ENCODE measurements around the gene PRKN. TPM values are rescaled to one million over a fixed set of nuclear protein-coding genes. Genes with fewer than 3 reads are reported as not detected.

PRKN gene
- total RNA-seq, 1 experiment from 2014 or later = 0.34 TPM

- ChIA-PET POLR2A (no interaction called here), CTCF (no interaction called here)
- peaks cover 11% of the 10 kb centered on the region for H3K4me1 Mint-ChIP-seq (ENCODE audit: low read depth, unreplicated experiment)
- H3K9me3 Mint-ChIP-seq (ENCODE audit: unreplicated experiment) = no peaks in the 10 kb centered on the region
- no peak overlapping the region for H3K4me3 Mint-ChIP-seq (ENCODE audit: unreplicated experiment)
- Histone ChIP-seq H3K36me3 (ENCODE audit: control insufficient read depth, insufficient read depth, low read length) (no peaks in the 10 kb centered on the region), H3K27me3 (replicated peaks; ENCODE audit: control insufficient read depth, insufficient read depth, low read length) (no peaks in the 10 kb centered on the region), H3K4me3 (ENCODE audit: low read depth, low read length) (no peak overlapping the region), H3K4me1 (peaks cover 7% of the 10 kb centered on the region; the same call in 1 of the 2 replicates), H3K9me3 (no peaks in the 10 kb centered on the region)
- intact Hi-C loops (cut with micrococcal nuclease; ENCODE audit: unreplicated experiment) = no loop called here
- no peak for DNase-seq
- TF ChIP-seq, protein P1, sequence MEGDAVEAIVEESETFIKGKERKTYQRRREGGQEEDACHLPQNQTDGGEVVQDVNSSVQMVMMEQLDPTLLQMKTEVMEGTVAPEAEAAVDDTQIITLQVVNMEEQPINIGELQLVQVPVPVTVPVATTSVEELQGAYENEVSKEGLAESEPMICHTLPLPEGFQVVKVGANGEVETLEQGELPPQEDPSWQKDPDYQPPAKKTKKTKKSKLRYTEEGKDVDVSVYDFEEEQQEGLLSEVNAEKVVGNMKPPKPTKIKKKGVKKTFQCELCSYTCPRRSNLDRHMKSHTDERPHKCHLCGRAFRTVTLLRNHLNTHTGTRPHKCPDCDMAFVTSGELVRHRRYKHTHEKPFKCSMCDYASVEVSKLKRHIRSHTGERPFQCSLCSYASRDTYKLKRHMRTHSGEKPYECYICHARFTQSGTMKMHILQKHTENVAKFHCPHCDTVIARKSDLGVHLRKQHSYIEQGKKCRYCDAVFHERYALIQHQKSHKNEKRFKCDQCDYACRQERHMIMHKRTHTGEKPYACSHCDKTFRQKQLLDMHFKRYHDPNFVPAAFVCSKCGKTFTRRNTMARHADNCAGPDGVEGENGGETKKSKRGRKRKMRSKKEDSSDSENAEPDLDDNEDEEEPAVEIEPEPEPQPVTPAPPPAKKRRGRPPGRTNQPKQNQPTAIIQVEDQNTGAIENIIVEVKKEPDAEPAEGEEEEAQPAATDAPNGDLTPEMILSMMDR (IDR thresholded peaks at IDR 0.05; ENCODE audit: insufficient read depth in 1 of 2, low read depth in 1 of 2, low read length in 1 of 2, severe bottlenecking in 1 of 2, unreplicated experiment in 1 of 2) = peak in 1 of 2 experiments; percentile 7
- no TSS peak for BruUV-seq (replicated peaks)
- H3K36me3 Mint-ChIP-seq (ENCODE audit: insufficient read depth, unreplicated experiment) = no peaks in the 10 kb centered on the region
- H3K27me3 Mint-ChIP-seq (ENCODE audit: insufficient read depth, unreplicated experiment) = no peaks in the 10 kb centered on the region
- H3K27ac Mint-ChIP-seq (ENCODE audit: unreplicated experiment) = no peak overlapping the region
Measured at GRCh38 chr6:162251257-162251656, 476.3 kb downstream of the PRKN start.

DNA sequence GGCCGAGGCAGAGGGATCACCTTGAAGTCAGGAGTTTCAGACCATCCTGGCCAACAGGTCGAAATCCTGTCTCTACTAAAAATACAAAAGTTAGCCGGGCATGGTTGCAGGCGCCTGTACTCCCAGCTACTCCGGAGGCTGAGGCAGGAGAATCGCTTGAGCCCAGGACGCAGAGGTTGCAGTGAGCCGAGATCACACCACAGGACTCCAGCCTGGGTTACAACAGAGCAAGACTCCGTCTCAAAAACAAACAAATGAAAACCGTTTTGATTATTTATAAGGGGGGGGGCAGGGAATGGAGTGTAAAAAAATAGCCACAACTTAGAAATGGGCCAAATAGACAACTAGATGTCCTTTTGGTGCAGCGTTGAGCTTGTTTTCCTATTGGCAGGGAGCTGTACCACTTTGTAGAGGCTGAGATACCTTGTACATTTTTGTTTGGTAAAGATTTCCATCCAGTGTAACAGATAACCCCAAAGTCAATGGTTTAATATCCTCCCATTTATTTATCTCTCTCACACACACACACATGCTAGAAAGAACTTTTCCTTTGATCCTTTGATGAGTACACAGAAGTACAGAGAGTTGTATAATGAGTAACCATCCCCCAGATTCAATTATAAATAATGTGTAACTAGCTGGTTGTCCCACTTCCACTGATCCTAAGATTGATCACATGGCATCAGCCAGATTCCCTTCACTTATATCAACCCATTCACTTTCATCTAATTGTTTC lies 477.5 kb downstream of the PRKN start:
- Mint-ChIP-seq H3K4me1 (ENCODE audit: low read depth, unreplicated experiment) (peaks cover 11% of the 10 kb centered on the region), H3K4me3 (ENCODE audit: unreplicated experiment) (no peak overlapping the region), H3K27me3 (ENCODE audit: insufficient read depth, unreplicated experiment) (no peaks in the 10 kb centered on the region), H3K36me3 (ENCODE audit: insufficient read depth, unreplicated experiment) (no peaks in the 10 kb centered on the region), H3K27ac (ENCODE audit: unreplicated experiment) (no peak overlapping the region), H3K9me3 (ENCODE audit: unreplicated experiment) (no peaks in the 10 kb centered on the region)
- no peaks in the 10 kb centered on the region for H3K27me3 ChIP-seq (replicated peaks; ENCODE audit: control insufficient read depth, insufficient read depth, low read length)
- ChIA-PET CTCF (no interaction called here), POLR2A (no interaction called here)
- no peaks in the 10 kb centered on the region for H3K36me3 ChIP-seq (ENCODE audit: control insufficient read depth, insufficient read depth, low read length)
- BruUV-seq (replicated peaks) = no TSS peak
- peaks cover 7% of the 10 kb centered on the region; the same call in 1 of the 2 replicates for H3K4me1 ChIP-seq
- H3K9me3 ChIP-seq = no peaks in the 10 kb centered on the region
- TF ChIP-seq, protein P1 (IDR thresholded peaks at IDR 0.05; ENCODE audit: insufficient read depth in 1 of 2, low read depth in 1 of 2, low read length in 1 of 2, severe bottlenecking in 1 of 2, unreplicated experiment in 1 of 2) = no peak
- intact Hi-C loops (cut with micrococcal nuclease; ENCODE audit: unreplicated experiment) = no loop called here
- no peak for DNase-seq
- H3K4me3 ChIP-seq (ENCODE audit: low read depth, low read length) = no peak overlapping the region

DNA sequence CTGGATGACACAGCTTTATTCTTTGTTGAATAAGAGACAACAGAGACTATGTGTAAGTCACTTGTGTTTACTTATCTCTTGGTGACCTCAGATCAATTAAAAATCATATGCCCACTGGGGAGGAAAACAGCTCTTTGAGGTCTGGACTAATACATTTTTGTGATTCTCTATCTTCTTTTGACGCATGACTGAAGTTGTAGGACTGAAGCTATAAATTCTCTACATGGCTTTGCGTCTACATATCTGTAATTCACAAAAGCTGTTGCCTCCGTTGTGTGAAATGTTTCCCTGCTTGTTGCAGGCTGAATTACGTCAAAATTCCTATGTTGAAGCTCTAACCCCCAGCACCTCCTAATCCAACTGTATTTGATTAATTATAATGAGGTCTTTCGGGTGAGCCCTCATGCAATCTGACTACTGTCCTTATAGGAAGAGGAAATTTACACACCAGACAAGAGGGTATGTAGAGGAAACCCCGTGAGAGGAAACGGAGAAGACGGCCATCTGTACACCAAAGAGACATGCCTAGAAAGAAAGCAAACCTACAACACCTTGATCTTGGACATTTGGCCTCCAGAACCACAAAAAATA lies 481.6 kb downstream of the PRKN start:
- CTCF ChIA-PET = no interaction called here
- Histone ChIP-seq H3K9me3 (no peaks in the 10 kb centered on the region), H3K4me1 (peaks cover 7% of the 10 kb centered on the region; the same call in 1 of the 2 replicates), H3K4me3 (ENCODE audit: low read depth, low read length) (no peak overlapping the region), H3K27me3 (replicated peaks; ENCODE audit: control insufficient read depth, insufficient read depth, low read length) (no peaks in the 10 kb centered on the region), H3K36me3 (ENCODE audit: control insufficient read depth, insufficient read depth, low read length) (no peaks in the 10 kb centered on the region)
- Mint-ChIP-seq H3K27me3 (ENCODE audit: insufficient read depth, unreplicated experiment) (no peaks in the 10 kb centered on the region), H3K9me3 (ENCODE audit: unreplicated experiment) (no peaks in the 10 kb centered on the region), H3K36me3 (ENCODE audit: insufficient read depth, unreplicated experiment) (no peaks in the 10 kb centered on the region), H3K27ac (ENCODE audit: unreplicated experiment) (no peak overlapping the region), H3K4me1 (ENCODE audit: low read depth, unreplicated experiment) (peaks cover 9% of the 10 kb centered on the region), H3K4me3 (ENCODE audit: unreplicated experiment) (no peak overlapping the region)
- POLR2A ChIA-PET = no interaction called here
- TF ChIP-seq, protein P1 (IDR thresholded peaks at IDR 0.05; ENCODE audit: insufficient read depth in 1 of 2, low read depth in 1 of 2, low read length in 1 of 2, severe bottlenecking in 1 of 2, unreplicated experiment in 1 of 2) = no peak
- intact Hi-C loops (cut with micrococcal nuclease; ENCODE audit: unreplicated experiment) = no loop called here
- BruUV-seq (replicated peaks) = no TSS peak
- no peak for DNase-seq
